ENCODE data around the gene ELMO1.
A peak's percentile ranks its signal among the peaks of the same experiment; 100 is the strongest.

The ELMO1 gene

DNA sequence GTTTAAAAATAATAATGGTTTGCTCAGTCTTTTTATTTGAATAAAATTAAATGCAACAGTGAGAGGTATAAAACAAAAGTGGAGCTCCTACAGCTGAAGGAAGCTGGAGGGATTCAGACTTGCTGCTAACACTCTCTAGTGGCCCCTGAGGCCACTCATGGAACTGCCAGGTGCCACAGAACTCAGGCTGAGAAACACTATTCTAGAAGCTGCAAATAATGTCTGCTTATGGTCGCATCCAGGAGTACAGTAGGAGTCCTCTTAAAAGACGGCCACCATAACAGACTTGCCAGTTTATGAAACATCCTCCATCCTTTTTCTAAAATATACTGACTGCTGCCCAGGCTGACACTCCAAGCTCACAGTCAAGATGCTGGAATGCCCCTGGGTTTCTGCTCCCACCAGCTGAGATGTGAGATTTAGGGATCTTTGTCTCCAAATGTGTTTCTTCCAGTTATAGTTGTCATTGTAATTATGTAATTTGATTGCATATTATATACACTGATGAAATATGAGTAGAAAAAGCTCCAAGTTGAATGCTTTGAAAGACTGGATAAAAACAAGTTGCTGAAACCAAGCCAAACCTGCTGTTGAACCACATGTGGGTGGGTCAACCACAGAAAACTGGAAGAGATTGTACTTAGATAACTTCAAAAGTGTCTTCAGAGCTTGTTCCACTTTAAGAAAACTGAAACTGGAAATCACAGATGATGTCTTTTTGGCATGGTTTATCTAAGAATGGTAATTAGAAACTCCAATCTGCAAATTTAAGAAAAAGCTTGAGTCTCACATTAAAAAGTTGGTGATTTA lies 510.7 kb downstream of the ELMO1 start:
- peak; percentile 37 for DNase-seq (ENCODE audit: low read depth)
- no peak for TF ChIP-seq MYC (IDR thresholded peaks at IDR 0.05; ENCODE audit: low read depth, low read length)
- TF ChIP-seq, protein P1, sequence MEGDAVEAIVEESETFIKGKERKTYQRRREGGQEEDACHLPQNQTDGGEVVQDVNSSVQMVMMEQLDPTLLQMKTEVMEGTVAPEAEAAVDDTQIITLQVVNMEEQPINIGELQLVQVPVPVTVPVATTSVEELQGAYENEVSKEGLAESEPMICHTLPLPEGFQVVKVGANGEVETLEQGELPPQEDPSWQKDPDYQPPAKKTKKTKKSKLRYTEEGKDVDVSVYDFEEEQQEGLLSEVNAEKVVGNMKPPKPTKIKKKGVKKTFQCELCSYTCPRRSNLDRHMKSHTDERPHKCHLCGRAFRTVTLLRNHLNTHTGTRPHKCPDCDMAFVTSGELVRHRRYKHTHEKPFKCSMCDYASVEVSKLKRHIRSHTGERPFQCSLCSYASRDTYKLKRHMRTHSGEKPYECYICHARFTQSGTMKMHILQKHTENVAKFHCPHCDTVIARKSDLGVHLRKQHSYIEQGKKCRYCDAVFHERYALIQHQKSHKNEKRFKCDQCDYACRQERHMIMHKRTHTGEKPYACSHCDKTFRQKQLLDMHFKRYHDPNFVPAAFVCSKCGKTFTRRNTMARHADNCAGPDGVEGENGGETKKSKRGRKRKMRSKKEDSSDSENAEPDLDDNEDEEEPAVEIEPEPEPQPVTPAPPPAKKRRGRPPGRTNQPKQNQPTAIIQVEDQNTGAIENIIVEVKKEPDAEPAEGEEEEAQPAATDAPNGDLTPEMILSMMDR (IDR thresholded peaks at IDR 0.05; ENCODE audit: low read depth, low read length): peak; percentile 24
- no peak overlapping the region for H3K4me3 ChIP-seq (ENCODE audit: low read depth, low read length)

DNA sequence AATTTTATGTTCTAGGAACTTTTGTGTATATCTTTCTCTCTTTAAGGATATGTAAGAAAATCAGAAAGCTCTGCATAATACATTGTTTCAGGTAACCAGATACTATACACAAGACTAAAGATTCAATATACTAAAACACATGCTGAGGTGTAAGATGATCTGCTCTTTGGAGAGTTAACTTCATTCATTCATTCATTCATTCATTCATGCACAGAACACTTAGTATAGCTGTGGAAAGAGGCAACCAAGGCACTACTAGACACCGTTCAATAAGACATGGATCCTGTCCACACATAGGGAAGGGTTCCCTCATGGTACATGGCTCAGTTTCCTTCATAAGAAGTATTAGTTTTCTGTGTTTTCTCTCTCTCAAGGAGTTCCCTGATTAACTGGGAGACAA lies 516.8 kb downstream of the ELMO1 start:
- DNase-seq (ENCODE audit: low read depth): no peak
- TF ChIP-seq POLR2A (IDR thresholded peaks at IDR 0.05; ENCODE audit: extremely low read depth, insufficient read length): no peak
- TF ChIP-seq, protein P1 (IDR thresholded peaks at IDR 0.05; ENCODE audit: low read depth, low read length): no peak
- TF ChIP-seq, protein P2, sequence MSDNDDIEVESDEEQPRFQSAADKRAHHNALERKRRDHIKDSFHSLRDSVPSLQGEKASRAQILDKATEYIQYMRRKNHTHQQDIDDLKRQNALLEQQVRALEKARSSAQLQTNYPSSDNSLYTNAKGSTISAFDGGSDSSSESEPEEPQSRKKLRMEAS (IDR thresholded peaks at IDR 0.05; ENCODE audit: low read depth, low read length): no peak
- TF ChIP-seq MYC (IDR thresholded peaks at IDR 0.05; ENCODE audit: low read depth, low read length): no peak
- no peak overlapping the region for H3K4me3 ChIP-seq (ENCODE audit: low read depth, low read length)

DNA sequence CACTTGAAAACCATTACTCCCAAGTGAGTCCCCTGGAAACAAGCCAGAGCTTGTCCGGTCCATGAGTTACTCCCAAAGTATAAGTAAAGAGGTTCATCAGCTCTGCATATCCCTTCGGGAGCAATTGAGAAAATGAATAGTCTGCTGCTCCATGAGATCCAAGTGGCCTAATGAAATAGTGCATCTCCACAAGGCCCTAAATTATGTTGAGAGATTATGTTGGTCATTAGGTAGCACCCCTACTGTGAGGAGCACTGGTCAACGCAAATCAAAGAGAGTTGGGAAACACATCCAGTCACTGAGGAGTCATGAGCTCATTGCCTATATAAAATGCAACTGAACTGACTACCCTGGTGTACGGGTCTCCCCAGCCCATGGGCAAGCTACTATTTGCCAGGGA lies 518.9 kb downstream of the ELMO1 start:
- no peak for DNase-seq (ENCODE audit: low read depth)
- TF ChIP-seq MYC (IDR thresholded peaks at IDR 0.05; ENCODE audit: low read depth, low read length) (no peak), POLR2A (IDR thresholded peaks at IDR 0.05; ENCODE audit: extremely low read depth, insufficient read length) (no peak)
- TF ChIP-seq, protein P2 (IDR thresholded peaks at IDR 0.05; ENCODE audit: low read depth, low read length): no peak
- TF ChIP-seq, protein P1 (IDR thresholded peaks at IDR 0.05; ENCODE audit: low read depth, low read length): no peak
- no peak overlapping the region for H3K4me3 ChIP-seq (ENCODE audit: low read depth, low read length)

DNA sequence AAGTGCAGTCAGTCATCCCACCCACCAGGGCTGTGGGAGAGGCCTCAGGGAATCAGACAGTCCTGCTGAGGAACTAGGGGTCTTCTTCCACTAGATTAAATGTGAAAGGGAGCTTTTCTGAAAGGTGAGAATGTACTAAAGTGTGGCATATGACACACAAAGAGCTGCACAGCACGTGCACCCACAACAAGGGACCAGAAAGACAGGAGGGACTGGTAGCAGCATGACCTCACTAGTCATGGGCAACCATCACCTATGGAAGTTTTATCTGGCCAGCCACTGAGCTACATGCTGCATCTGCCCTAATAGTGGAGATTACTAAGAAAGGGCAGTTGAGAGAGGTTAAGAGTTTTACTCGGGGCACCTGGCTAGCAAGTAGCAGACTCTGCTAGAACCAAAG lies 519.9 kb downstream of the ELMO1 start:
- H3K4me3 ChIP-seq (ENCODE audit: low read depth, low read length): no peak overlapping the region
- no peak for DNase-seq (ENCODE audit: low read depth)
- TF ChIP-seq, protein P2 (IDR thresholded peaks at IDR 0.05; ENCODE audit: low read depth, low read length): no peak
- TF ChIP-seq MYC (IDR thresholded peaks at IDR 0.05; ENCODE audit: low read depth, low read length) (no peak), POLR2A (IDR thresholded peaks at IDR 0.05; ENCODE audit: extremely low read depth, insufficient read length) (no peak)
- TF ChIP-seq, protein P1 (IDR thresholded peaks at IDR 0.05; ENCODE audit: low read depth, low read length): no peak

DNA sequence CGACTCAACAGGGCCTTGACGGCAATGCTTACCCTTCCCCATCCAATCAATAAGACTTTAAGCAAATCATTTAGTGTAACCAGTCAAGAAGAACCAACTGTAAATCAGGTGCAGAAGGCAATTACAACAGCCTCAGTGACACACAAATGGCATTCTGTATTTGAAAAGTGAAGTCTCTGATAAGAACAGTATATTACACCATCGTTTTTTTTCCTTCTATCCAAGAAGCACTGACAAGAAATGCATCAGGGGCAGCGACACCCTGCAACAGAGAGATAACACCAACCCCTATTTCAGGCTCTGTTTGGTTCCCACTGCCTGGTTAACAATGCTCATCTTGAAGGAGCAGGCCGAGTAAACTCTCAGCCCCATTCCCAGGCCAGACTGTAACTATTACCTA lies 520.4 kb downstream of the ELMO1 start:
- TF ChIP-seq MYC (IDR thresholded peaks at IDR 0.05; ENCODE audit: low read depth, low read length): no peak
- TF ChIP-seq POLR2A (IDR thresholded peaks at IDR 0.05; ENCODE audit: extremely low read depth, insufficient read length): no peak
- TF ChIP-seq, protein P2 (IDR thresholded peaks at IDR 0.05; ENCODE audit: low read depth, low read length): no peak
- TF ChIP-seq, protein P1 (IDR thresholded peaks at IDR 0.05; ENCODE audit: low read depth, low read length): no peak
- DNase-seq (ENCODE audit: low read depth): no peak
- no peak overlapping the region for H3K4me3 ChIP-seq (ENCODE audit: low read depth, low read length)

Measured in NB4 (cell line).